ENCODE data around the gene SP3. TPM values are rescaled to one million over a fixed set of nuclear protein-coding genes. Genes with fewer than 3 reads are reported as not detected.

SP3 gene
- polyA plus RNA-seq, 1 donor (not counting 4 experiments of a cell fraction or from before 2014, with no cell fraction given), result 46.7 TPM

GRCh38 chr2:173941567-173941966, 23.6 kb downstream of the SP3 start:
- dilution Hi-C loops (cut with MboI; ENCODE audit: extremely low pct_ligation_motif_present, low sequenced_read_pairs), result no loop called here
- Histone ChIP-seq H3K36me3 (ENCODE audit: control insufficient read depth in 2 of 2, extremely low read depth in 1 of 2, insufficient read depth in 2 of 2, low read length in 2 of 2) (no peaks in the 10 kb centered on the region), H3K4me3 (ENCODE audit: control insufficient read depth in 2 of 3, extremely low read depth in 1 of 3, insufficient read depth in 2 of 3, low read depth in 1 of 3, low read length in 3 of 3) (no peak overlapping the region), H3K4me1 (ENCODE audit: control insufficient read depth, extremely low read depth, insufficient read depth, low read length) (peaks cover 23% of the 10 kb centered on the region), H3K27me3 (ENCODE audit: control insufficient read depth, extremely low read depth, insufficient read depth, low read length) (no peaks in the 10 kb centered on the region), H3K9ac (ENCODE audit: control insufficient read depth, extremely low read depth, insufficient read depth, low read length) (no peak overlapping the region), H3K9me3 (ENCODE audit: control insufficient read depth, low read depth, low read length) (no peaks in the 10 kb centered on the region), H3K9me1 (ENCODE audit: control insufficient read depth, extremely low read depth, insufficient read depth, low read length) (peaks cover 2% of the 10 kb centered on the region), H3K79me2 (ENCODE audit: control insufficient read depth, insufficient read depth, low read length) (peaks cover 97% of the 10 kb centered on the region), H2AFZ (ENCODE audit: control insufficient read depth, low read length) (no peak overlapping the region), H3K4me2 (ENCODE audit: control insufficient read depth, extremely low read depth, insufficient read depth, low read depth, low read length) (no peak overlapping the region), H4K20me1 (ENCODE audit: control insufficient read depth, extremely low read depth, insufficient read depth, low read length) (peaks cover 8% of the 10 kb centered on the region), H3K27ac (ENCODE audit: control insufficient read depth, insufficient read depth, low read length) (no peak overlapping the region)
- DNase-seq (ENCODE audit: low read depth, low spot score) (no peak), FAIRE-seq (no peak)
- TF ChIP-seq EZH2 (IDR thresholded peaks at IDR 0.05; ENCODE audit: low read length), result no peak
- no peak for TF ChIP-seq CTCF (optimal IDR thresholded peaks at IDR 0.05 in 1 of 3, IDR thresholded peaks at IDR 0.05 in 1 of 3, conservative IDR thresholded peaks at IDR 0.05 in 1 of 3; ENCODE audit: extremely low read depth in 1 of 3, insufficient read depth in 2 of 3, low read length in 3 of 3)

- peaks cover 25% of the 10 kb centered on the region for H3K4me1 ChIP-seq (ENCODE audit: control insufficient read depth, extremely low read depth, insufficient read depth, low read length)
- H3K79me2 ChIP-seq (ENCODE audit: control insufficient read depth, insufficient read depth, low read length), result peaks cover 97% of the 10 kb centered on the region
- dilution Hi-C loops (cut with MboI; ENCODE audit: extremely low pct_ligation_motif_present, low sequenced_read_pairs), result no loop called here
Observed at GRCh38 chr2:173940208-173941020, 24.8 kb downstream of the SP3 start.

More at GRCh38 chr2:173940208-173941020, 24.8 kb downstream of the SP3 start:
- Histone ChIP-seq H3K9me1 (ENCODE audit: control insufficient read depth, extremely low read depth, insufficient read depth, low read length) (peaks cover 2% of the 10 kb centered on the region), H3K9ac (ENCODE audit: control insufficient read depth, extremely low read depth, insufficient read depth, low read length) (no peak overlapping the region), H3K9me3 (ENCODE audit: control insufficient read depth, low read depth, low read length) (no peaks in the 10 kb centered on the region), H4K20me1 (ENCODE audit: control insufficient read depth, extremely low read depth, insufficient read depth, low read length) (peaks cover 10% of the 10 kb centered on the region), H3K27me3 (ENCODE audit: control insufficient read depth, extremely low read depth, insufficient read depth, low read length) (no peaks in the 10 kb centered on the region), H3K27ac (ENCODE audit: control insufficient read depth, insufficient read depth, low read length) (no peak overlapping the region), H3K4me2 (ENCODE audit: control insufficient read depth, extremely low read depth, insufficient read depth, low read depth, low read length) (peak overlapping the region; percentile 19), H2AFZ (ENCODE audit: control insufficient read depth, low read length) (no peak overlapping the region), H3K36me3 (ENCODE audit: control insufficient read depth in 2 of 2, extremely low read depth in 1 of 2, insufficient read depth in 2 of 2, low read length in 2 of 2) (no peaks in the 10 kb centered on the region), H3K4me3 (ENCODE audit: control insufficient read depth in 2 of 3, extremely low read depth in 1 of 3, insufficient read depth in 2 of 3, low read depth in 1 of 3, low read length in 3 of 3) (no peak overlapping the region)
- FAIRE-seq (no peak), DNase-seq (ENCODE audit: low read depth, low spot score) (no peak)
- no peak for TF ChIP-seq CTCF (optimal IDR thresholded peaks at IDR 0.05 in 1 of 3, IDR thresholded peaks at IDR 0.05 in 1 of 3, conservative IDR thresholded peaks at IDR 0.05 in 1 of 3; ENCODE audit: extremely low read depth in 1 of 3, insufficient read depth in 2 of 3, low read length in 3 of 3)
- TF ChIP-seq EZH2 (IDR thresholded peaks at IDR 0.05; ENCODE audit: low read length), result no peak

All from keratinocyte (primary cell).